ENCODE data around the gene RNGTT. TPM values are rescaled to one million over a fixed set of nuclear protein-coding genes. Genes with fewer than 3 reads are reported as not detected.

RNGTT gene
- total and polyA plus RNA-seq, 7 donors = 3.9 to 8.8 (median 7.9) TPM

DNA sequence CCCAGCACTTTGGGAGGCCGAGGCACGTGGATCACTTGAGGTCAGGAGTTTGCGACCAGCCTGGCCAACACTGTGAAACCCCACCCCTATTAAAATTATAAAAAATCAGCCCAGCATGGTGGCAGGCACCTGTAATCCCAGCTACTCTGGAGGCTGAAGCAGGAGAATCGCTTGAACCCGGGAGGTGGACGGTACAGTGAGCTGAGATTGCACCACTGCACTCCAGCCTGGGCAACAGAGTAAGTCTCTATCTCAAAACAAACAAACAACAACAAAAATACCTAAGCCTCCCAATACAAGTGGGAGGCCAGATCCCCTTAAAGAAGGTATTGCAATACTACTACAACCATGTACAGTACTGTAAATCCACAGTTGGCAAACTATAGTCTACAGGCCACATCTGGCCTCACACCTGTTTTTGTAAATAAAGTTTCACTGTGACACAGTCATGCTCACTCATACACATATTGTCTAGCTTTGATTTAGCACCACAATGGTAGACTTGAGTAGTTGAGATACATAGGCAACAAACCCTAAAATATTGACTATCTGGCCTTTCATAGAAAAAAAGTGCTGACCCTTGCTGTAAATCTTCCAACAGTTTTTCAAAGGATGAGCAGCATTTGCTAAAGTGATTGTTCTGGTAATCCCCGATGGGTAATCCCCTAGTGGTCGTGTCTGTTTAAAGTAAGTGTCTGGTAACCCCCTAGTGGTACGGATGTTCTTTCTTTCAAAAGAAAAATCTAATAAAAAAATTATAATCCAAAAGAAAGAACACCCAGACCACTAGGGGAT, 202.0 kb downstream of the RNGTT start:
- no peaks in the 10 kb centered on the region for H3K27me3 ChIP-seq (ENCODE audit: insufficient read depth in 3 of 3, low read length in 2 of 3)
- no peaks in the 10 kb centered on the region for H3K36me3 ChIP-seq (ENCODE audit: insufficient read depth in 1 of 2, low read depth in 1 of 2)
- 82 to 93% (median 87%) methylated on average over 9 of the region's 9 CpGs for WGBS, 3 donors
- ATAC-seq (no peak), DNase-seq (no peak)
- intact Hi-C loops (cut with DNase I) = no loop called here
- no peak overlapping the region for H3K27ac ChIP-seq
- H3K9me3 ChIP-seq = no peaks in the 10 kb centered on the region
- no peaks in the 10 kb centered on the region for H3K4me1 ChIP-seq
- TF ChIP-seq, protein P1, sequence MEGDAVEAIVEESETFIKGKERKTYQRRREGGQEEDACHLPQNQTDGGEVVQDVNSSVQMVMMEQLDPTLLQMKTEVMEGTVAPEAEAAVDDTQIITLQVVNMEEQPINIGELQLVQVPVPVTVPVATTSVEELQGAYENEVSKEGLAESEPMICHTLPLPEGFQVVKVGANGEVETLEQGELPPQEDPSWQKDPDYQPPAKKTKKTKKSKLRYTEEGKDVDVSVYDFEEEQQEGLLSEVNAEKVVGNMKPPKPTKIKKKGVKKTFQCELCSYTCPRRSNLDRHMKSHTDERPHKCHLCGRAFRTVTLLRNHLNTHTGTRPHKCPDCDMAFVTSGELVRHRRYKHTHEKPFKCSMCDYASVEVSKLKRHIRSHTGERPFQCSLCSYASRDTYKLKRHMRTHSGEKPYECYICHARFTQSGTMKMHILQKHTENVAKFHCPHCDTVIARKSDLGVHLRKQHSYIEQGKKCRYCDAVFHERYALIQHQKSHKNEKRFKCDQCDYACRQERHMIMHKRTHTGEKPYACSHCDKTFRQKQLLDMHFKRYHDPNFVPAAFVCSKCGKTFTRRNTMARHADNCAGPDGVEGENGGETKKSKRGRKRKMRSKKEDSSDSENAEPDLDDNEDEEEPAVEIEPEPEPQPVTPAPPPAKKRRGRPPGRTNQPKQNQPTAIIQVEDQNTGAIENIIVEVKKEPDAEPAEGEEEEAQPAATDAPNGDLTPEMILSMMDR (IDR thresholded peaks at IDR 0.05) = no peak
- H3K4me3 ChIP-seq = no peak overlapping the region

DNA sequence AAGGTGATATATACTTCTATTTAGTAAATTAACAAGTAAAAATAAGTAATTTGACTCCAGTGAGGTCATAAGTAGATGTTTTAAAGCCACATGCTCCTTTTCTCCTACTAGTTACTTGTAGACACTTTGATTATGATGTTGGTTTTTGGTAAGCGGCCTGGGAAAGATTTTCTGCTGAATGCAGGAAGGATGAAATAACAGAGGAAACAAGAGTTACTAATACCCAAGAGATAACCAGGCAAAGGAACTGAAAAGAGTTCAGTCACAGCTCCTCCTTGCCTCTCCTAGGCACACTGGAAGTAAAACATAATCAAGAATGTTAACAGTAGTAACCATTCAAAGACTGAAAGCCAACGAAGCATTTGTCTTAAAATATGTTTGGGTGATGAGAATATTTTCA, 203.3 kb downstream of the RNGTT start:
- intact Hi-C loops (cut with DNase I) = no loop called here
- Histone ChIP-seq H3K27ac (no peak overlapping the region), H3K9me3 (no peaks in the 10 kb centered on the region), H3K27me3 (ENCODE audit: insufficient read depth in 3 of 3, low read length in 2 of 3) (no peaks in the 10 kb centered on the region), H3K4me3 (no peak overlapping the region), H3K4me1 (no peaks in the 10 kb centered on the region), H3K36me3 (ENCODE audit: insufficient read depth in 1 of 2, low read depth in 1 of 2) (no peaks in the 10 kb centered on the region)
- DNase-seq (no peak), ATAC-seq (no peak)
- TF ChIP-seq, protein P1 (IDR thresholded peaks at IDR 0.05) = no peak
- WGBS, 3 donors = 76 to 79% (median 77%) methylated on average over 2 of the region's 2 CpGs

DNA sequence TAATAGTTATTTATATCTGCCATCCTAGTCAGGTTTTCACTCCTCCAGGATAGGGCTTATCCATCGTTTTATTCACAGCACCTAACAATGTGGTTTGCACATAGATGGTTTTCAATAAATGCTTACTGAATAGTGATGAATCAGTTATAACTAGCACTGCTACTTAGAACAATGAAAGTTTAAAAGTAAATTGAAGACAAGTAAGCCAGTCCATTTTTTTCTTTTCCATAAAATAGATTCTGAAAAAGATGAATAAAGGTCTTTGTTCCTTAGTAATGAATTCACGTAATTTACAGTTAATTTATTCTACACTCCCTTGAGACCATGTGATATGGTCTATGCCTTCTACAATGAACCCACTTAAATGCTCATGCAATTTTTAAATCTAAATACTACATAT, 212.5 kb downstream of the RNGTT start:
- TF ChIP-seq, protein P1 (IDR thresholded peaks at IDR 0.05) = no peak
- ATAC-seq = no peak
- Histone ChIP-seq H3K9me3 (no peaks in the 10 kb centered on the region), H3K4me1 (no peaks in the 10 kb centered on the region), H3K36me3 (ENCODE audit: insufficient read depth in 1 of 2, low read depth in 1 of 2) (no peaks in the 10 kb centered on the region), H3K27me3 (ENCODE audit: insufficient read depth in 3 of 3, low read length in 2 of 3) (no peaks in the 10 kb centered on the region), H3K4me3 (no peak overlapping the region), H3K27ac (no peak overlapping the region)
- intact Hi-C loops (cut with DNase I) = no loop called here
- WGBS, 3 donors = 94 to 97% (median 96%) methylated on average over 2 of the region's 2 CpGs
- DNase-seq = no peak

DNA sequence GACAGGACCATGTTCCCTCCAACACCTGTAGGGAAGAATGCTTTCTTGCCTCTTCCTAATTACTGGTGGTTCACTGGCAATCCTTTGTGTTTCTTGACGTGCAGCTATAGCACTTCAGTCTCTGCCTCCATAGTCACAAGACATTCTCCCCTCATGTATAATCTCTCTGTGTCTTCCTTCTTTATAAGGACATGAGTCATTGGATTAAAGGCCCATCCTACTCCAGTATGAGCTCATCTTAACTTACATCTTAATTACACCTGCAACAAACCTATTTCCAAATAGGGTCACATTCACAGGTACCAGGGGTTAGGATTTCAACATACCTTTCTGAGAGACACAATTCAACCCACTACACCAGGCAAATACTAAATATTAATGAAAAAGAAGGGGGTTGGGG, 213.6 kb downstream of the RNGTT start:
- no peak for DNase-seq
- no peaks in the 10 kb centered on the region for H3K27me3 ChIP-seq (ENCODE audit: insufficient read depth in 3 of 3, low read length in 2 of 3)
- intact Hi-C loops (cut with DNase I) = no loop called here
- H3K27ac ChIP-seq = no peak overlapping the region
- ATAC-seq = no peak
- TF ChIP-seq, protein P1 (IDR thresholded peaks at IDR 0.05) = no peak
- H3K9me3 ChIP-seq = no peaks in the 10 kb centered on the region
- H3K36me3 ChIP-seq (ENCODE audit: insufficient read depth in 1 of 2, low read depth in 1 of 2) = no peaks in the 10 kb centered on the region
- 92 to 96% (median 94%) methylated on average over 1 of the region's 1 CpG for WGBS, 3 donors
- H3K4me1 ChIP-seq = no peaks in the 10 kb centered on the region
- no peak overlapping the region for H3K4me3 ChIP-seq

DNA sequence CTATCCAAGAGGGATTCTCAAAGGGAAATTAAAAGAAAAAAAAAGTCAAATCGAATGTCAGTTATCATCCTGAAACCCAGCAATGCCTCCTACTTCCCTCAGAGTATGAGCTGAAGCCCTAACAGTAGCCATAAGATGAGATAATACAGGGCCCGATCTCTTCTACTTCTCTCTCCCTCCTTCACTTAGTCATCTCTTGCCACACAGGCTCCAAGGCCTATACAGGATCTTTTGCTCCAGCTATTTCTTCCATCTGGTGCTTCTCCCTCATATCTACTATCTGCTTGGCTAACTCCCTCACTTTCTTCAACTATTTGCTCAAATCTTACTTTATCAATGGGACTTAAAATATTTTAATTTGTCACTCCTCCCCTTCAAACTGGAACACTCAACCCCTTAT, 215.3 kb downstream of the RNGTT start:
- ATAC-seq (no peak), DNase-seq (no peak)
- no peaks in the 10 kb centered on the region for H3K27me3 ChIP-seq (ENCODE audit: insufficient read depth in 3 of 3, low read length in 2 of 3)
- intact Hi-C loops (cut with DNase I) = no loop called here
- H3K4me3 ChIP-seq = no peak overlapping the region
- no peaks in the 10 kb centered on the region for H3K4me1 ChIP-seq
- H3K9me3 ChIP-seq = no peaks in the 10 kb centered on the region
- TF ChIP-seq, protein P1 (IDR thresholded peaks at IDR 0.05) = no peak
- H3K27ac ChIP-seq = no peak overlapping the region
- no peaks in the 10 kb centered on the region for H3K36me3 ChIP-seq (ENCODE audit: insufficient read depth in 1 of 2, low read depth in 1 of 2)
- 87 to 94% (median 89%) methylated on average over 2 of the region's 2 CpGs for WGBS, 3 donors
